DOHH2 (cell line): ENCODE measurements around the gene PSMG3.

Experiments used
- EZH2phosphoT487 ChIP-seq: fragments of 200-600 bp; sonication (generic); IDR thresholded peaks from 2 replicates; pipeline ENCODE4 v1.6.1; 2017; ENCODE audit warnings: borderline replicate concordance, mild to moderate bottlenecking, antibody characterized with exemption, low read length, moderate library complexity, mixed read lengths
- TF ChIP-seq, protein P1 (sequence below): fragments of 200-600 bp; sonication (generic); IDR thresholded peaks from one replicate; pipeline ENCODE4 v1.5.1; 2014; ENCODE audit warnings: antibody characterized with exemption, mild to moderate bottlenecking, low read depth, low read length; ENCODE audit not compliant: poor library complexity, severe bottlenecking

DNA sequence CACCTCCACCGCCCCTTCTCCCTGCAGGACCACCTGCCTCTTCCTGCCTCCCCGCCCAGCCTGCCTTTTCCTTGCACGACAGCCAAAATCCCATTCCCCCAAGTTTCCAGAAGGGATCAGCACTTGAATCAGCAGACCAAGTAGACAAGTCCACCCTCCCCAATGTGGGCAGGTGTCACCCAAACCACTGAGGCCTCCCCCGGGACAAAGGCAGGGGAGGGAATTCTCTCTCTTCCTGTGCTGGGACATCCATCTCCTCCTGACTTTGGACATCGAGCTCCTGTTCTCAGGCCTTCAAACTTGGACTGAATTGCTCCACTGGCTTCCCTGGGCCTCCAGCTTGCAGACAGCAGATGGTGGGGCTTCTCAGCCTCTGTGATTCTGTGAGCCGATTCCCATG is 21.6 kb upstream of the PSMG3 start:
- TF ChIP-seq, protein P1, sequence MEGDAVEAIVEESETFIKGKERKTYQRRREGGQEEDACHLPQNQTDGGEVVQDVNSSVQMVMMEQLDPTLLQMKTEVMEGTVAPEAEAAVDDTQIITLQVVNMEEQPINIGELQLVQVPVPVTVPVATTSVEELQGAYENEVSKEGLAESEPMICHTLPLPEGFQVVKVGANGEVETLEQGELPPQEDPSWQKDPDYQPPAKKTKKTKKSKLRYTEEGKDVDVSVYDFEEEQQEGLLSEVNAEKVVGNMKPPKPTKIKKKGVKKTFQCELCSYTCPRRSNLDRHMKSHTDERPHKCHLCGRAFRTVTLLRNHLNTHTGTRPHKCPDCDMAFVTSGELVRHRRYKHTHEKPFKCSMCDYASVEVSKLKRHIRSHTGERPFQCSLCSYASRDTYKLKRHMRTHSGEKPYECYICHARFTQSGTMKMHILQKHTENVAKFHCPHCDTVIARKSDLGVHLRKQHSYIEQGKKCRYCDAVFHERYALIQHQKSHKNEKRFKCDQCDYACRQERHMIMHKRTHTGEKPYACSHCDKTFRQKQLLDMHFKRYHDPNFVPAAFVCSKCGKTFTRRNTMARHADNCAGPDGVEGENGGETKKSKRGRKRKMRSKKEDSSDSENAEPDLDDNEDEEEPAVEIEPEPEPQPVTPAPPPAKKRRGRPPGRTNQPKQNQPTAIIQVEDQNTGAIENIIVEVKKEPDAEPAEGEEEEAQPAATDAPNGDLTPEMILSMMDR = no peak
- TF ChIP-seq EZH2phosphoT487 = no peak
